Lower leg skin (tissue), 3 donors: Measurements from ENCODE around the gene SYT15B.
"Not testable (repeated sequence)": the region's sequence is repeated elsewhere in the genome, so short reads cannot be mapped to it uniquely, and the experiment has no call there.

Experiments
- CTCF ChIP-seq, 3 donors: fragments of 450-650 bp; IDR thresholded peaks; one replicate each; pipeline ENCODE4 v1.5.1; 2016; ENCODE audit warnings: antibody characterized with exemption in 3 of 3, mild to moderate bottlenecking in 3 of 3, moderate library complexity in 2 of 3
- POLR2A ChIP-seq, 2 donors: fragments of 450-650 bp; IDR thresholded peaks; one replicate each; pipeline ENCODE4 v1.6.1; 2016 to 2017; ENCODE audit warnings: antibody characterized with exemption in 2 of 2, mild to moderate bottlenecking in 1 of 2, moderate library complexity in 1 of 2

GRCh38 chr10:47717011-47717769 lies 46.2 kb downstream of the SYT15B start:
- TF ChIP-seq CTCF, POLR2A (IDR thresholded peaks at IDR 0.05): not testable (repeated sequence)
